Neural crest cell (in vitro differentiated cells): ENCODE data around the gene CHST11. TPM values are rescaled to one million over a fixed set of nuclear protein-coding genes. Genes with fewer than 3 reads are reported as not detected.

Source experiments
- DNase-seq: peaks from one replicate; pipeline ENCODE4 v3.0.0; 2021; ENCODE audit warnings: low read depth, mixed read lengths, low spot score
- H3K27ac Mint-ChIP-seq: one replicate; pipeline ENCODE4 v1.8.0; 2021; ENCODE audit warnings: mild to moderate bottlenecking, mixed read lengths; ENCODE audit not compliant: unreplicated experiment
- H3K27me3 Mint-ChIP-seq: 2 replicates; pipeline ENCODE4 v1.8.0; 2021; ENCODE audit warnings: low read depth, mild to moderate bottlenecking, mixed read lengths
- H3K36me3 Mint-ChIP-seq: 2 replicates; pipeline ENCODE4 v1.8.0; 2021; ENCODE audit warnings: low read depth, mild to moderate bottlenecking, mixed read lengths
- H3K4me1 Mint-ChIP-seq: 2 replicates; pipeline ENCODE4 v1.8.0; 2021; ENCODE audit warnings: mixed read lengths
- H3K4me3 Mint-ChIP-seq: one replicate; pipeline ENCODE4 v1.8.0; 2021; ENCODE audit warnings: mild to moderate bottlenecking, mixed read lengths
- H3K9me3 Mint-ChIP-seq: 2 replicates; pipeline ENCODE4 v1.8.0; 2021; ENCODE audit warnings: mixed read lengths
- total RNA-seq: library from RNA; stranded (reverse); gene quantifications from 2 replicates; pipeline ENCODE4 v1.2.1, GENCODE V29; 2021
- TF ChIP-seq, protein P1 (sequence below): fragments of 200-600 bp; sonication (generic); conservative IDR thresholded peaks from 2 replicates; pipeline ENCODE4 v1.5.0; 2021; ENCODE audit warnings: antibody characterized with exemption, mild to moderate bottlenecking

The CHST11 gene
- total RNA-seq, 1 donor from 2014 or later = 10.0 TPM

- Mint-ChIP-seq H3K9me3 (no peaks in the 10 kb centered on the region), H3K27me3 (peaks cover 4% of the 10 kb centered on the region), H3K27ac (no peak overlapping the region), H3K4me3 (no peak overlapping the region), H3K4me1 (peaks cover 40% of the 10 kb centered on the region), H3K36me3 (peaks cover 2% of the 10 kb centered on the region)
- TF ChIP-seq, protein P1, sequence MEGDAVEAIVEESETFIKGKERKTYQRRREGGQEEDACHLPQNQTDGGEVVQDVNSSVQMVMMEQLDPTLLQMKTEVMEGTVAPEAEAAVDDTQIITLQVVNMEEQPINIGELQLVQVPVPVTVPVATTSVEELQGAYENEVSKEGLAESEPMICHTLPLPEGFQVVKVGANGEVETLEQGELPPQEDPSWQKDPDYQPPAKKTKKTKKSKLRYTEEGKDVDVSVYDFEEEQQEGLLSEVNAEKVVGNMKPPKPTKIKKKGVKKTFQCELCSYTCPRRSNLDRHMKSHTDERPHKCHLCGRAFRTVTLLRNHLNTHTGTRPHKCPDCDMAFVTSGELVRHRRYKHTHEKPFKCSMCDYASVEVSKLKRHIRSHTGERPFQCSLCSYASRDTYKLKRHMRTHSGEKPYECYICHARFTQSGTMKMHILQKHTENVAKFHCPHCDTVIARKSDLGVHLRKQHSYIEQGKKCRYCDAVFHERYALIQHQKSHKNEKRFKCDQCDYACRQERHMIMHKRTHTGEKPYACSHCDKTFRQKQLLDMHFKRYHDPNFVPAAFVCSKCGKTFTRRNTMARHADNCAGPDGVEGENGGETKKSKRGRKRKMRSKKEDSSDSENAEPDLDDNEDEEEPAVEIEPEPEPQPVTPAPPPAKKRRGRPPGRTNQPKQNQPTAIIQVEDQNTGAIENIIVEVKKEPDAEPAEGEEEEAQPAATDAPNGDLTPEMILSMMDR = no peak
- no peak for DNase-seq
Measured at GRCh38 chr12:104651811-104652210, 195.1 kb downstream of the CHST11 start.

GRCh38 chr12:104652358-104652757 is 195.6 kb downstream of the CHST11 start:
- DNase-seq = no peak
- Mint-ChIP-seq H3K4me1 (peaks cover 46% of the 10 kb centered on the region), H3K4me3 (no peak overlapping the region), H3K27me3 (peaks cover 4% of the 10 kb centered on the region), H3K27ac (no peak overlapping the region), H3K36me3 (peaks cover 2% of the 10 kb centered on the region), H3K9me3 (no peaks in the 10 kb centered on the region)
- TF ChIP-seq, protein P1 = no peak

DNA sequence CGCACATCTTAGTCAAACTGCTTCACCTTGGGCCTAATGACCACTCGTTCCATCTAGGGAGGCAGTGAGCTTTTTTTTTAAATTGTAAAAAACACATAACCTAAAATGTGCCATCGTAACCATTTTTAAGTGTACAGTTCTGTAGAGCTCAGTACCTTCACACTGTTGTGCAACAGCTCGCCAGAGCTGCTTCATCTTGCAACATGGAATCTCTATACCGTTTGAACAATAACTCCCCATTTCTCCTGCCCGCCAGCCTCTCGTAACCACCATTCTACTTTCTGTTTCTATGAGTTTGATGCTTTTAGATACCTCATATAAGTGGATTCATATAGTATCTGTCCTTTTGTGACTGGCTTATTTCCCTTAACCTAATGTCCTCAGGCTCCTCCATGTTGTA is 196.2 kb downstream of the CHST11 start:
- peaks cover 51% of the 10 kb centered on the region for H3K4me1 Mint-ChIP-seq
- no peak overlapping the region for H3K4me3 Mint-ChIP-seq
- TF ChIP-seq, protein P1 = no peak
- no peaks in the 10 kb centered on the region for H3K9me3 Mint-ChIP-seq
- H3K27ac Mint-ChIP-seq = no peak overlapping the region
- no peaks in the 10 kb centered on the region for H3K36me3 Mint-ChIP-seq
- DNase-seq = no peak
- peaks cover 4% of the 10 kb centered on the region for H3K27me3 Mint-ChIP-seq

GRCh38 chr12:104653730-104654664 is 197.2 kb downstream of the CHST11 start:
- TF ChIP-seq, protein P1 = peak; percentile 51
- Mint-ChIP-seq H3K9me3 (no peaks in the 10 kb centered on the region), H3K27me3 (peaks cover 4% of the 10 kb centered on the region), H3K4me1 (peaks cover 59% of the 10 kb centered on the region), H3K4me3 (no peak overlapping the region), H3K36me3 (no peaks in the 10 kb centered on the region), H3K27ac (no peak overlapping the region)
- peak; percentile 19 for DNase-seq

GRCh38 chr12:104654665-104655609 is 198.2 kb downstream of the CHST11 start:
- TF ChIP-seq, protein P1 = no peak
- no peak for DNase-seq
- peaks cover 4% of the 10 kb centered on the region for H3K27me3 Mint-ChIP-seq
- H3K27ac Mint-ChIP-seq = no peak overlapping the region
- no peaks in the 10 kb centered on the region for H3K9me3 Mint-ChIP-seq
- H3K4me3 Mint-ChIP-seq = no peak overlapping the region
- H3K36me3 Mint-ChIP-seq = no peaks in the 10 kb centered on the region
- H3K4me1 Mint-ChIP-seq = peaks cover 59% of the 10 kb centered on the region
